H9 (cell line): ENCODE results near the gene FRMD4B. TPM values are rescaled to one million over a fixed set of nuclear protein-coding genes. Genes with fewer than 3 reads are reported as not detected.

Source experiments
- DNase-seq: peaks from one replicate; pipeline ENCODE4 v3.0.0-alpha.2; 2017
- H2AFZ ChIP-seq: one replicate; pipeline ENCODE4 v1.6.1; 2013; ENCODE audit warnings: mild to moderate bottlenecking, low read length, control low read depth, moderate library complexity
- H2AK5ac ChIP-seq: 2 replicates; pipeline ENCODE4 v1.6.1; 2013; ENCODE audit warnings: low read length, control low read depth, mixed read lengths; ENCODE audit not compliant: insufficient read length
- H2BK120ac ChIP-seq: one replicate; pipeline ENCODE4 v1.6.1; 2013; ENCODE audit warnings: low read depth, mild to moderate bottlenecking, low read length, control low read depth, inconsistent platforms; ENCODE audit not compliant: poor library complexity, severe bottlenecking
- H2BK12ac ChIP-seq: 2 replicates; pipeline ENCODE4 v1.6.1; 2013; ENCODE audit warnings: low read length, control low read depth, mixed read lengths, low read depth; ENCODE audit not compliant: insufficient read length
- H2BK15ac ChIP-seq: 2 replicates; pipeline ENCODE4 v1.6.1; 2013; ENCODE audit warnings: low read depth, low read length, control low read depth
- H2BK20ac ChIP-seq: one replicate; pipeline ENCODE4 v1.6.1; 2013; ENCODE audit warnings: low read depth, mild to moderate bottlenecking, low read length, control low read depth, inconsistent platforms; ENCODE audit not compliant: poor library complexity, severe bottlenecking
- H2BK5ac ChIP-seq: 2 replicates; pipeline ENCODE4 v1.6.1; 2013; ENCODE audit warnings: low read length, control low read depth, mixed read lengths; ENCODE audit not compliant: insufficient read length
- H3K14ac ChIP-seq: 2 replicates; pipeline ENCODE4 v1.6.1; 2013; ENCODE audit warnings: low read length, control low read depth; ENCODE audit not compliant: insufficient read depth
- H3K18ac ChIP-seq: 2 replicates; pipeline ENCODE4 v1.6.1; 2013; ENCODE audit warnings: low read depth, mild to moderate bottlenecking, mixed read lengths, low read length, control low read depth; ENCODE audit not compliant: insufficient read length
- H3K23ac ChIP-seq: 2 replicates; pipeline ENCODE4 v1.6.1; 2013; ENCODE audit warnings: low read length, control low read depth, mixed read lengths, low read depth; ENCODE audit not compliant: insufficient read length
- H3K23me2 ChIP-seq: 2 replicates; pipeline ENCODE4 v1.6.1; 2013; ENCODE audit warnings: low read depth, mild to moderate bottlenecking, mixed read lengths, low read length, control low read depth; ENCODE audit not compliant: insufficient read length, poor library complexity, severe bottlenecking
- H3K27ac ChIP-seq: 2 replicates; pipeline ENCODE4 v1.5.1; 2013; ENCODE audit warnings: low read length, control low read depth, mixed read lengths, low read depth; ENCODE audit not compliant: insufficient read length
- H3K27me3 ChIP-seq: 2 replicates; pipeline ENCODE4 v1.6.1; 2013; ENCODE audit warnings: low read length, control low read depth, inconsistent platforms; ENCODE audit not compliant: insufficient read depth
- H3K4ac ChIP-seq: 2 replicates; pipeline ENCODE4 v1.6.1; 2013; ENCODE audit warnings: low read depth, mild to moderate bottlenecking, control low read depth, inconsistent platforms, low read length, moderate library complexity
- H3K4me1 ChIP-seq: 2 replicates; pipeline ENCODE4 v1.6.1; 2013; ENCODE audit warnings: low read length, control low read depth, inconsistent platforms; ENCODE audit not compliant: insufficient read depth
- H3K4me2 ChIP-seq: 2 replicates; pipeline ENCODE4 v1.6.1; 2013; ENCODE audit warnings: low read length, control low read depth, mixed read lengths; ENCODE audit not compliant: insufficient read length, insufficient read depth
- H3K56ac ChIP-seq: 2 replicates; pipeline ENCODE4 v1.6.1; 2013; ENCODE audit warnings: low read depth, mild to moderate bottlenecking, mixed read lengths, low read length, control low read depth; ENCODE audit not compliant: insufficient read length
- H3K79me1 ChIP-seq: 2 replicates; pipeline ENCODE4 v1.6.1; 2013; ENCODE audit warnings: low read depth, mild to moderate bottlenecking, moderate library complexity, low read length, control low read depth, inconsistent platforms; ENCODE audit not compliant: insufficient read depth, poor library complexity, severe bottlenecking
- H3K79me2 ChIP-seq: 2 replicates; pipeline ENCODE4 v1.6.1; 2013; ENCODE audit warnings: low read length, control low read depth, inconsistent platforms; ENCODE audit not compliant: insufficient read depth
- H3K9ac ChIP-seq: 2 replicates; pipeline ENCODE4 v1.6.1; 2013; ENCODE audit warnings: low read length, control low read depth, mixed read lengths; ENCODE audit not compliant: insufficient read length; ENCODE audit errors: extremely low read depth
- H3K9me3 ChIP-seq: one replicate; pipeline ENCODE4 v1.6.1; 2013; ENCODE audit warnings: low read depth, low read length, inconsistent platforms; ENCODE audit not compliant: control insufficient read depth
- H3T11ph ChIP-seq: one replicate; pipeline ENCODE4 v1.6.1; 2013; ENCODE audit warnings: mild to moderate bottlenecking, low read length, control low read depth, inconsistent platforms
- H4K20me1 ChIP-seq: one replicate; pipeline ENCODE4 v1.6.1; 2013; ENCODE audit not compliant: control insufficient read depth, insufficient read length, insufficient read depth
- H4K5ac ChIP-seq: 2 replicates; pipeline ENCODE4 v1.6.1; 2013; ENCODE audit warnings: low read depth, mild to moderate bottlenecking, mixed read lengths, low read length, control low read depth; ENCODE audit not compliant: insufficient read length
- H4K8ac ChIP-seq: replicated peaks from 2 replicates; pipeline ENCODE4 v1.6.1; 2013; ENCODE audit warnings: low read length, control low read depth, mixed read lengths, low read depth; ENCODE audit not compliant: insufficient read length
- H4K91ac ChIP-seq: 2 replicates; pipeline ENCODE4 v1.6.1; 2013; ENCODE audit warnings: low read depth, mild to moderate bottlenecking, moderate library complexity, mixed read lengths, low read length, control low read depth; ENCODE audit not compliant: insufficient read length
- H3K27ac Mint-ChIP-seq, 3 experiments: 2 replicates in 2 of 3; 3 replicates in 1 of 3; pipeline ENCODE4 v1.8.0; 2020 to 2021; ENCODE audit warnings: mixed read lengths in 3 of 3, mild to moderate bottlenecking in 1 of 3, moderate library complexity in 1 of 3
- H3K27me3 Mint-ChIP-seq: 2 replicates; pipeline ENCODE4 v1.8.0; 2021; ENCODE audit warnings: low read depth, mild to moderate bottlenecking, moderate library complexity, mixed read lengths
- H3K36me3 Mint-ChIP-seq, 3 experiments: 2 replicates in 2 of 3; 3 replicates in 1 of 3; pipeline ENCODE4 v1.8.0; 2020 to 2021; ENCODE audit warnings: low read depth in 3 of 3, mixed read lengths in 3 of 3; ENCODE audit not compliant: insufficient read depth in 1 of 3
- H3K4me1 Mint-ChIP-seq, 2 experiments: 2 replicates each; pipeline ENCODE4 v1.8.0; 2020; ENCODE audit warnings: mixed read lengths in 2 of 2
- H3K4me3 Mint-ChIP-seq, 2 experiments: 2 replicates in 1 of 2; 3 replicates in 1 of 2; pipeline ENCODE4 v1.8.0; 2020 to 2021; ENCODE audit warnings: mild to moderate bottlenecking in 2 of 2, mixed read lengths in 2 of 2, moderate library complexity in 1 of 2
- H3K9me3 Mint-ChIP-seq, 2 experiments: 2 replicates in 1 of 2; 3 replicates in 1 of 2; pipeline ENCODE4 v1.8.0; 2020; ENCODE audit warnings: mild to moderate bottlenecking in 2 of 2, mixed read lengths in 2 of 2, moderate library complexity in 1 of 2
- total RNA-seq: library from RNA; stranded (reverse); gene quantifications from 2 replicates; pipeline ENCODE4 v1.2.1, GENCODE V29; 2021
- TF ChIP-seq, protein P1 (sequence below): fragments of 200-600 bp; sonication (generic); conservative IDR thresholded peaks from 3 replicates; pipeline ENCODE4 v1.8.0; 2021; ENCODE audit warnings: antibody characterized with exemption, mild to moderate bottlenecking

The FRMD4B gene
- total RNA-seq, 1 experiment from 2014 or later, result 3.4 TPM

DNA sequence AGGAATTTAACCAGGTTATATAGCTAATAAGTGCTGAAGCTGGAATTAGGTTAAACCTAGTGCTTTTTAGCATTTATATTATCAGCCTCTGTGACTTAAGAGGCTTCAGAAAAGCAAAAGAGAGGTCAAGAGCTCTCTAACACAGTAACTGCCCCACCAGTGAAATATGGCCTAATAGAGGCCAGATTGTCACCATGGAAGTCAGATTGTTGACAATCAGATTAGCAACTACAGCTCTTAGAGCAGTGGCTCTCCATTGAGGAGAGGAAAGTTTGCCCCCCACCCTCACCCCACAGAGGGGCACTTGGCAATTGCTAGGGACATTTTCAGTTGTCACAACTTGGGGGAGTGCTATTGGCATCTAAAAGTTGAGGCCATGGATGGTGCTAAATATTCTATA, 240.2 kb downstream of the FRMD4B start:
- H3K9ac ChIP-seq, result no peak overlapping the region
- Mint-ChIP-seq H3K27ac (no peak overlapping the region), H3K4me3 (no peak overlapping the region), H3K27me3 (peaks cover 74% of the 10 kb centered on the region), H3K9me3 (no peaks in the 10 kb centered on the region), H3K4me1 (peaks cover 12 to 23% of the 10 kb centered on the region in 2 experiments), H3K36me3 (no peaks in the 10 kb centered on the region)
- no peaks in the 10 kb centered on the region for H3K23me2 ChIP-seq
- no peaks in the 10 kb centered on the region; the same call in 1 of the 2 replicates for H3K4me1 ChIP-seq
- no peak overlapping the region for H3T11ph ChIP-seq
- no peak overlapping the region for H3K56ac ChIP-seq
- H3K18ac ChIP-seq, result no peak overlapping the region
- no peak overlapping the region for H3K14ac ChIP-seq
- H2BK120ac ChIP-seq, result no peak overlapping the region
- H2BK12ac ChIP-seq, result no peak overlapping the region
- H2AFZ ChIP-seq, result no peak overlapping the region
- H2AK5ac ChIP-seq, result no peak overlapping the region
- no peak overlapping the region for H3K4ac ChIP-seq
- H3K23ac ChIP-seq, result no peak overlapping the region
- H3K27me3 ChIP-seq, result peaks cover 4% of the 10 kb centered on the region; the same call in 1 of the 2 replicates
- H3K79me2 ChIP-seq, result no peaks in the 10 kb centered on the region
- H2BK15ac ChIP-seq, result no peak overlapping the region
- no peak overlapping the region for H3K4me2 ChIP-seq
- TF ChIP-seq, protein P1, sequence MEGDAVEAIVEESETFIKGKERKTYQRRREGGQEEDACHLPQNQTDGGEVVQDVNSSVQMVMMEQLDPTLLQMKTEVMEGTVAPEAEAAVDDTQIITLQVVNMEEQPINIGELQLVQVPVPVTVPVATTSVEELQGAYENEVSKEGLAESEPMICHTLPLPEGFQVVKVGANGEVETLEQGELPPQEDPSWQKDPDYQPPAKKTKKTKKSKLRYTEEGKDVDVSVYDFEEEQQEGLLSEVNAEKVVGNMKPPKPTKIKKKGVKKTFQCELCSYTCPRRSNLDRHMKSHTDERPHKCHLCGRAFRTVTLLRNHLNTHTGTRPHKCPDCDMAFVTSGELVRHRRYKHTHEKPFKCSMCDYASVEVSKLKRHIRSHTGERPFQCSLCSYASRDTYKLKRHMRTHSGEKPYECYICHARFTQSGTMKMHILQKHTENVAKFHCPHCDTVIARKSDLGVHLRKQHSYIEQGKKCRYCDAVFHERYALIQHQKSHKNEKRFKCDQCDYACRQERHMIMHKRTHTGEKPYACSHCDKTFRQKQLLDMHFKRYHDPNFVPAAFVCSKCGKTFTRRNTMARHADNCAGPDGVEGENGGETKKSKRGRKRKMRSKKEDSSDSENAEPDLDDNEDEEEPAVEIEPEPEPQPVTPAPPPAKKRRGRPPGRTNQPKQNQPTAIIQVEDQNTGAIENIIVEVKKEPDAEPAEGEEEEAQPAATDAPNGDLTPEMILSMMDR, result no peak
- H2BK5ac ChIP-seq, result no peak overlapping the region
- H3K27ac ChIP-seq, result no peak overlapping the region
- H3K79me1 ChIP-seq, result no peaks in the 10 kb centered on the region
- no peaks in the 10 kb centered on the region for H4K20me1 ChIP-seq
- no peak for DNase-seq
- H2BK20ac ChIP-seq, result no peak overlapping the region
- H4K8ac ChIP-seq, result no peak overlapping the region
- no peak overlapping the region for H4K91ac ChIP-seq
- no peaks in the 10 kb centered on the region for H3K9me3 ChIP-seq
- no peak overlapping the region for H4K5ac ChIP-seq
